Stimulated activated CD8-positive, alpha-beta memory T cell treated with anti-CD3 and anti-CD28 coated beads, Interleukin-7, amount 100 ng/mL, for 24 hours (primary cell): ENCODE measurements around the gene ENGASE.

Source experiments
- DNase-seq: peaks from one replicate; pipeline ENCODE4 v3.0.0-alpha.2; 2020; ENCODE audit warnings: low read depth

Gene ENGASE

DNA sequence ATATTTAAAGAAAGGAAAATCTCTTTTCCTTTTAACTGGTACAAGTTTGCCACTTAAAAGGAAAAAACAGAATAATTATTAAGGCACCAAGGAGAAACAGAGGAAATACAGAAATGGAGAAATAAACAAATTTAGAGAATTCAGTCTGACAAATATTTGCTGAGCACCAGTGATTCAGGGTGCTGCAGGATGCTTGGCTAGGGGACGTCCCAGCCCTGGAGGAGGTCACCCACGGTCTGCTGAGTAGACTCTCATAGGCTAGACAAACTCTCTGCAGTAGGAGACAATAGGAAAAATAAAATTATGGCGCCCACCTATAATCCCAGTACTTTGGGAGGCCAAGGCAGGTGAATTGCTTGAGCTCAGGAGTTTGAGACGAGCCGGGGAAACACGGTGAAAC lies 34.7 kb upstream of the ENGASE start:
- DNase-seq: no peak

DNA sequence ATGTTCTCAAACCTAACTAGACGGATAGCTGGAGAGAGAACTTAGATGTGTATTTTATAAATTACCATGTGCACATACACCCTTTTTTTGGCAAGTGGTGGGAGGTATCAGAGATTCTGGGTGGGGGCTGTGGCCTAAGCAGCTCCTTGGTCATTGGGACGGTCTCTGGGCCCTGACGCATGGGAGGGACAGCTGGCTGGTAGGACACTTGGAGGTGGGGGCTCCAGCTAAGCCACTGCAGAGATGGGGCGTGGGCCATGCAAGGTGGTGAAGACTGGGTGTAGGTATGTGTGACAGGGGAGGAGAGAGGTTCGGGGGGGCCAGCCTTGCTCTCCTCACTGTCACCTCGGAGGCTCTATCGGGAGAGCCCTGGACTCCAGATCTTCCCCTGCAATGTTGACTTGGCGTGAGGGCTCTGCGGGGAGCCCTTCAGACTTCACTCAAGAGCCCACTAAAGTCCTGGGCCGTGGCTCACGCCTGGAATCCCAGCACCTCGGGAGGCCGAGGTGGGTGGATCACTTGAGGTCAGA lies 33.5 kb upstream of the ENGASE start:
- DNase-seq: no peak

DNA sequence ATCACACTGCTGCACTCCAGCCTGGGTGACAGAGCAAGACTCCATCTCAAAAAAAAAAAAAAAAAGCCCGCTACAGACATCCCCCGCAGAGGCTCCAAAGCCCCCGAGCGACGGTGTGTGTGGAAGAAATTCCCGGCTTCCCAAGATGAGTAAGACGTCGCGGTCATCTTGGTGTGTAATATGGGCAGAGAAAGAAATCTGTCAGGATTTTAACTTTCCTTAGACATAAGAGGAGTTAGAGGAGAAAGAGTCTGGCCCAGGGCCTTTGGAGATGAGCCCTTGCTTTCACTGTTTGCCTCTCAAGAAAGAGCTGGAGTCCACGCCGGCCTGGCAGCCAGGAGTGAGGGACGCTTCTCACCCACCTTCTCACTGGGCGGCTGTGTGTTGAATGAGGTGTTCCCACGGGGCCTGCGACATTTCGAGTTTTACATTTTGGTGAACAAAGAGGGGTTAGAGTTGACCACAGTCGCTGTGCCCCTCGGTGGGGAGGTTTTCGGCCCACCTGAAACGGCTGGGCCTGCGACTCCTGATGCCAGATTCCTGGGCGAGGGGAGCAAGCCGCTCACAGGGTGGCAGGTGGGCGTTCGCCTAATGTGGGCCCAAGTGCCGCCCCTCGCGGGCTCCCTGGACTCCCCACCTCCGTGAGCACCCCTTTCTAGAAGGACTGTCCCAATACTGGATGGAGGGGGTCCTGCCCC lies 32.8 kb upstream of the ENGASE start:
- DNase-seq: no peak

DNA sequence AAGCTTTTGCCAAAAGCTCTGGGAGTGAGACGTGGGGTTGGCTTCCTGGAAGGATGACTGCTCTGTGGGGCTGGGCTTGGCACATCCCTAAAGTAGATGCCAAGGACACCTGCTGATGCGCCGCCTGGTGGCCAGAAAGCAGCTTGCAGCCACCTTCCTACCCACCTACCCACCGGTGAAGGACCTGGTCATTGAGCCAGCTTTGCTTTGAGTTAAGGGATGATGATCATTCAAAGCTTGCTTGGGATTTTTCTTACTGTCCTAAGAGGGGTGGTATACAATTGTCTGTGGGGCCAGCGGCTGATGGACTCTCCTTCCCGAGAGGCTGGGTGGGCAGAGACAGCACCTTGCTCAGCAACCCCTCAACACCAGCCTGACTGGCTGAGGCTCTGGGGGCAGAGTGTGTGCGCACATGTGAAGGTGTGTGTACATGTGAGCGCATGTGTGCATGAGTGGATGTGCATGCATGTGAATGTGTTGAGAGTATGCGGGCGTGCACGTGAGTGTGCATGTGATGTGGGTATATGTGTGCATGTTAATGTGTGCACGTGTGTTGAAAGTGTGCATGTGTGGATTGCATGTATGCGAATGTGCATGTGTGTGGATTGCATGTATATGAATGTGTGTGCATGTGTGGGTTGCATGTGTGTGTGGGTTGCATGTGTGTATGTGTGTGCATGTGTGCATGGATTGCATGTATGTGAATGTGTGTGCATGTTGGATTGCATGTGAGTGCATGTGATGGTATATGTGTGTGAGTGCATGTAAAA lies 32.0 kb upstream of the ENGASE start:
- peak; percentile 56 for DNase-seq

DNA sequence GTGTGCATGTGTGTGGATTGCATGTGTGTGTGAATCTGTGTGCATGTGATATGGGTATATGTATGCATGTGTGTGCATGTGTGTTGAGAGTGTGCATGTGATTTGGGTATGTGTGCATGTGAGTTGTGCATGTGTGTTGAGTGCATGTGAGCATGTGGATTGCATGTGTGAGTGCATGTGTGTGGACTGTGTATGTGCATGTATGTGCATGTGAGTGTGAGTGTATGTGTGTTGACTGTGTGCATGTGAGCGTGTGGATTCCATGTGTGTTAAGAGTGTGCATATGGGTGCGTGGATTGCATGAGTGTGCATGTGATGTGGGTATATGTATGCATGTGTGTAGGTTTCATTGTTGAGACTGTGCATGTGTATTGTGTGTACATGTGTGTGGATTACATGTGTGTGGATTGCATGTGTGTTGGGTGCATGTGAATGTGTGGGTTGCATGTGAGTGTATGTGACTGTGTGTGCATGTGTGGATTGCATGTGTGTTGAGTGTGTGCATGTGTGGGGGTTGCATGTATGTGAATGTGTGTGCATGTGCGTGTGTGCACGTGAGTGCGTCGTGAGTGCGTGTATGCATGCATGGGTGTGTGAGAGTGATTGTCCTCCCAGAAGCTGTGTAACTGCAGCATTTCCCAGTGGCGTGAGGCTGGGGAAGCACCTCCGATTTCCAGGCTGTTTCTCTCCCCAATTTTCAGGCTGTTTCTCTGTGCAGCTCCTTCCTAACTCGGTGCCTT lies 31.3 kb upstream of the ENGASE start:
- no peak for DNase-seq

DNA sequence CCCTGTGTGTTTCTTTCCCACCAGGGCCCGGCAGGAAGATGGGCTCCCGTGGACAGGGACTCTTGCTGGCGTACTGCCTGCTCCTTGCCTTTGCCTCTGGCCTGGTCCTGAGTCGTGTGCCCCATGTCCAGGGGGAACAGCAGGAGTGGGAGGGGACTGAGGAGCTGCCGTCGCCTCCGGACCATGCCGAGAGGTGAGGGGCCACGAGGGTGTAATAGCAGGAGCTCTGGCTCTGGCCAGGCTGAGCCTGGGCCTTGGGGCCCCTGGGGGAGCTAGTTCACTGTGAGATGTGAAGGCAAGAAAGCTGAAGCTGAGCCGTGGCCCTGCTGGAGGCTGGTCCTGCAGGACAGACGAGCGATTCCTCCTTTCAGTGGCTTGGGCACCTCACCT lies 30.7 kb upstream of the ENGASE start:
- DNase-seq: no peak

DNA sequence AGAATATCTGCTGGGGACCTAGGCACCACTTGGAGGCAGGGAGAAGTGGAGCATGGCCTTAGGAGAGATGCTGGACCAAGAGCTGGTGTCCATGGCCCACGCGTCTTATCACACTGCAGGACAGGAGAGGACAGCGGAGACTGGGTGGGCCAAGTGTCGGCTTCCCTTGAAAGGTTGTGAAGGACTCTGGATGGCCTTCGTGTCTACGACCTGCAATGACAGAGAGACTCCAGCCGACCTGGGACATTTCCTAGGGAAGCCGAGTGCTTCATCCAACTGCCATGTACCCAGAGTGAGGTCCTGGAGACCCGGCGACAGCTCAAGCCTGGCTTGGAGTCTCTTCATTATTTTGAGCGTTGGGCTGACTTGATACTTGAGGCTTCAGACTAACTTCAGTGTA lies 30.2 kb upstream of the ENGASE start:
- no peak for DNase-seq

DNA sequence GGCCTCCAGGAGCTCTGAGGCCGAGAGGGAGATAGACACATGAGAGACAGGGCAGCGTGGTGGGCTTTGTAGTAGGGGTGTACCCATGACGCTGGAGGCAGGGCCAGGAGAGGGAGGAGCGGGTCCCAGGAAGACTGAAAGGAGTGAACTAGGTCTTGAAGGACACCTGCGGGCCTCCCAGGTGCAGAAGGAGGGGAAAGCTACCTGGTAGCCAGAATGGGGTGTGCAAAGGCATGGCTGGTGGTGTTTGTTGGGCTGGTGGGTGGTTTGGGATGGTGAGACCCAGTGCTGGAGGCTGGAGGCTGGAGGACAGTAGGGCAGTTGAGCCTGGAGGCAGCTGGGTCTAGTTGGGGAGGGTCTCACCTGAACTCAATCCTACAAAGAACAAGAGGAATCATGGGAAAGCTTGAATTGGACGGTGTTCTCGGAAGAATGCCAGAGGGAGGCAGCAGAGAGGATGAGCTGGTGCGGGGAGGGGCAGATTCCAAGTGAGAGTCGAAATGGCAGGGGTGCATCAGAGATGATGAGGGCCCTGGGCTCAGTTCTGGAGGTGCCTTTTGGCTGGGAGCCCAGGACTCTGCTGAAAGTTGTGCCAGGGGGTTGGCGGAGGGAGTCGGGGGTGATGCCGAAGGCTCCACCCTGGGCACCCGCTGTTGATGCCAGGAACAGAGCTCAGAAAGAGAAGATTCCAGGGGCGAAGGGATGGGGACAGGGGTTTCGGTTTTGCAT lies 29.5 kb upstream of the ENGASE start:
- DNase-seq: no peak

DNA sequence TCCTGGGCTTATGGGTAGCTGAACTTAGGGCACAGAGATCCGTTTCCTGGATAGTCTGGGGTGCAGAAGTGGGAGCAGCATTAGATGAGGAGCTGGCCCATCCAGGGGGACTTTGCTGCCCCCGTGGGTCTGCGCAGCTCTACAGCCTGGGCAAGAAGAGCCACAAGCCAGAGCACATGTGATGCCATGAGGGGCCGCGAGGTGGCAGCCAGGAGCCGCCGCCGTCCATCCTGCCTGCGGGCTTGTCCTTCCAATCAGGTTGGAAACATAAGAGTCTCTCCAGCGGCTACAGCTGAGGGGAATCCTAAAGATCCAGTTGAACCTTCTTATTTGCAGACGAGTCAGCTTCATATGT lies 28.8 kb upstream of the ENGASE start:
- DNase-seq: peak; percentile 34

DNA sequence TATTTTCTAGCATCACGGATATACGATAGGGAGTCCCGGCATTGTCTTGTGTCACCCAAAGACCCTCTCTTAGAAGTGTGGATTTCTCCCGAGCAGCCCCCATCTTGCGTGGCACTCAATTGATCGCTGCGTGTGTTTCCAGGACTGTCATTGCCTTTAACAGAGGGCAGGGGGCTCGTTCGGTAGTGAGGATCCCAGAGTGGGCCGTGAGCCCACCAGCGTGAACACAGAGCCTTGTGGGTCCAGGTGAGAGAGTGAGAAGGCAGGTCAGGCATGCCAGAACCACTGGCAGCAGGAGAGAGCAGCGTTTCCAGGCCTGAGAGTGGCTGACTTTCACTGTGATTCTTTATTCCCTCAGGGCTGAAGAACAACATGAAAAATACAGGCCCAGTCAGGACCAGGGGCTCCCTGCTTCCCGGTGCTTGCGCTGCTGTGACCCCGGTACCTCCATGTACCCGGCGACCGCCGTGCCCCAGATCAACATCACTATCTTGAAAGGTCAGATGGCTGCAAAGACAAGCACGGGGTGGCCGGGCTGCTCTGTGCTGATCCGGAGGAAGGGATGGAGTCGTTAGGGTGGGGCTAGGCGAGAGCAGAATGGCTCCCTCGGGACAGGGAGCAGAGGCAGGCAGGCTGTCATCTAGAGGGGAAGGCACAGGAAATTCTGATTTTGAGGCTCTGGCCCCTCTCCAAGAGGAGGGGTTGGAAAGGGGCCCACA lies 28.3 kb upstream of the ENGASE start:
- DNase-seq: no peak

DNA sequence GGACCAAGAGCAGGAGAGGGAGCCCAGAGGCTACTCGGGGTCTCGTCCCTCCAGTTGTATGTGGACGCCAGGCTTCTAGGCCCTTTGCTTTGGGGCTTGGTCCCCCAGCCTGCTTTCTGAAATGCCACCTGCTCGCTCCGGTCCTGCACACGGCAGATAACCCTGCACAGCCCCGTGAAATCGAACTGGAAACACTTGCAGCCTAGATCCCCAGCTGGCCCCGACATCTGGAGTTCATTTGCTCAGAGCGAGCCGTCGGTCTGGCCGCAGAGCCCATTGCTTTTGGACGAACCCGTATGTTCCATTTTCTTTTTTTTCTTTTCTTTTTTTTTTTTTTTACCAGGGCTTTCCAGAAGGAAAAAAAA lies 27.7 kb upstream of the ENGASE start:
- DNase-seq: no peak

DNA sequence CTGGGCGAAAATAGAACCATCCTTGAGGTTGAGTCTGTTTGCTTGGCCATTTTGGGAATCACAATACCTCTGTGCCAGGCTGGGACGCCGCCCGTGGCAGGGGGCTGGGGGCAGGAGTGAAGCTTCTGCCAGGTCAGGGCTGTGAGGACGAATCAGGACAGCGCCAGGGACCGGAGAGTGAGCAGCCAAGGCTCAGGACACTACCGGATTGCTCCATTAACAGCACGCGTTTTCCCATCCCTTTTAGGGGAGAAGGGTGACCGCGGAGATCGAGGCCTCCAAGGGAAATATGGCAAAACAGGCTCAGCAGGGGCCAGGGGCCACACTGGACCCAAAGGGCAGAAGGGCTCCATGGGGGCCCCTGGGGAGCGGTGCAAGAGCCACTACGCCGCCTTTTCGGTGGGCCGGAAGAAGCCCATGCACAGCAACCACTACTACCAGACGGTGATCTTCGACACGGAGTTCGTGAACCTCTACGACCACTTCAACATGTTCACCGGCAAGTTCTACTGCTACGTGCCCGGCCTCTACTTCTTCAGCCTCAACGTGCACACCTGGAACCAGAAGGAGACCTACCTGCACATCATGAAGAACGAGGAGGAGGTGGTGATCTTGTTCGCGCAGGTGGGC lies 27.2 kb upstream of the ENGASE start:
- DNase-seq: no peak

DNA sequence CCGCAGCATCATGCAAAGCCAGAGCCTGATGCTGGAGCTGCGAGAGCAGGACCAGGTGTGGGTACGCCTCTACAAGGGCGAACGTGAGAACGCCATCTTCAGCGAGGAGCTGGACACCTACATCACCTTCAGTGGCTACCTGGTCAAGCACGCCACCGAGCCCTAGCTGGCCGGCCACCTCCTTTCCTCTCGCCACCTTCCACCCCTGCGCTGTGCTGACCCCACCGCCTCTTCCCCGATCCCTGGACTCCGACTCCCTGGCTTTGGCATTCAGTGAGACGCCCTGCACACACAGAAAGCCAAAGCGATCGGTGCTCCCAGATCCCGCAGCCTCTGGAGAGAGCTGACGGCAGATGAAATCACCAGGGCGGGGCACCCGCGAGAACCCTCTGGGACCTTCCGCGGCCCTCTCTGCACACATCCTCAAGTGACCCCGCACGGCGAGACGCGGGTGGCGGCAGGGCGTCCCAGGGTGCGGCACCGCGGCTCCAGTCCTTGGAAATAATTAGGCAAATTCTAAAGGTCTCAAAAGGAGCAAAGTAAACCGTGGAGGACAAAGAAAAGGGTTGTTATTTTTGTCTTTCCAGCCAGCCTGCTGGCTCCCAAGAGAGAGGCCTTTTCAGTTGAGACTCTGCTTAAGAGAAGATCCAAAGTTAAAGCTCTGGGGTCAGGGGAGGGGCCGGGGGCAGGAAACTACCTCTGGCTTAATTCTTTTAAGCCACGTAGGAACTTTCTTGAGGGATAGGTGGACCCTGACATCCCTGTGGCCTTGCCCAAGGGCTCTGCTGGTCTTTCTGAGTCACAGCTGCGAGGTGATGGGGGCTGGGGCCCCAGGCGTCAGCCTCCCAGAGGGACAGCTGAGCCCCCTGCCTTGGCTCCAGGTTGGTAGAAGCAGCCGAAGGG lies 26.4 kb upstream of the ENGASE start:
- DNase-seq: no peak

DNA sequence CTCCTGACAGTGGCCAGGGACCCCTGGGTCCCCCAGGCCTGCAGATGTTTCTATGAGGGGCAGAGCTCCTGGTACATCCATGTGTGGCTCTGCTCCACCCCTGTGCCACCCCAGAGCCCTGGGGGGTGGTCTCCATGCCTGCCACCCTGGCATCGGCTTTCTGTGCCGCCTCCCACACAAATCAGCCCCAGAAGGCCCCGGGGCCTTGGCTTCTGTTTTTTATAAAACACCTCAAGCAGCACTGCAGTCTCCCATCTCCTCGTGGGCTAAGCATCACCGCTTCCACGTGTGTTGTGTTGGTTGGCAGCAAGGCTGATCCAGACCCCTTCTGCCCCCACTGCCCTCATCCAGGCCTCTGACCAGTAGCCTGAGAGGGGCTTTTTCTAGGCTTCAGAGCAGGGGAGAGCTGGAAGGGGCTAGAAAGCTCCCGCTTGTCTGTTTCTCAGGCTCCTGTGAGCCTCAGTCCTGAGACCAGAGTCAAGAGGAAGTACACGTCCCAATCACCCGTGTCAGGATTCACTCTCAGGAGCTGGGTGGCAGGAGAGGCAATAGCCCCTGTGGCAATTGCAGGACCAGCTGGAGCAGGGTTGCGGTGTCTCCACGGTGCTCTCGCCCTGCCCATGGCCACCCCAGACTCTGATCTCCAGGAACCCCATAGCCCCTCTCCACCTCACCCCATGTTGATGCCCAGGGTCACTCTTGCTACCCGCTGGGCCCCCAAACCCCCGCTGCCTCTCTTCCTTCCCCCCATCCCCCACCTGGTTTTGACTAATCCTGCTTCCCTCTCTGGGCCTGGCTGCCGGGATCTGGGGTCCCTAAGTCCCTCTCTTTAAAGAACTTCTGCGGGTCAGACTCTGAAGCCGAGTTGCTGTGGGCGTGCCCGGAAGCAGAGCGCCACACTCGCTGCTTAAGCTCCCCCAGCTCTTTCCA lies 25.5 kb upstream of the ENGASE start:
- DNase-seq: no peak

DNA sequence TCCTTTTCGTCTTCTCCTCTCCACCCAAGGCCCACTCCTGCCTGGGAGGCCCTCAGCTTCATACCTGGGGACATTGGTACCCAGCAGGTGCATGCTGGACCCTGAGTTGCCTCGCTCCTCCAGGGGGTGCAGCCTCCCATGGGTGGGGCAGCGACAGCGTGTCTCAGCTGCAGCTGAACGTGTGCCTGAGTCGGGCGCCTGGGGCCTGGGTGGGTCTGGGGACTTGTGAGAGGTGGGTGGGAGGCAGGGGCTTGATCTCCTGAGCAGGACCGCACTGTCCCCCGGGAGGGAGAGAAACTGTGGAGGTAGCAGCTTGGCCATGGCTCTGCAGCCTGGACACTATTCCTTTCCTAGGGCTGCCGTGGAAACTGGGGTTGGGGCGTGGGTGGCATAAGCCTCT lies 24.8 kb upstream of the ENGASE start:
- no peak for DNase-seq

DNA sequence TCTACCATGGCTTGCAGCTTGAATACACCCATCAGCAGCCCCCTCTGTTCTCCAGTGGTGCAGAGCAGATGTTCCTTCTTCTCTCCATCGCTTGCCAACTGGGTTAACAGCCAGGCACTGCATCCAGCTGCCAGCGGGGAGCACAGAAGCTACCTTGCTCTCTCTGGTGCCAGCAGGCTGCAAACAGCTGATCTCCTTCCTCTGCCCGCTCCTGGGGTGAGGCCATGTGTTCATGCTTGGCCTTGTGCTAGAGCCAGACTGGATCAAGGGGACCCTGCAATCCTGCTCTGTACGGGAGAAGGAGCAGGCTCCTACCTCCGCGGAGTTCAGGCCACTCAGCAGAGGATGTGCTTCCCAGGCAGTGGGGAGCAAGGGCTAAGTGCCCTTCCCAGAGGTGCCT lies 24.1 kb upstream of the ENGASE start:
- no peak for DNase-seq

DNA sequence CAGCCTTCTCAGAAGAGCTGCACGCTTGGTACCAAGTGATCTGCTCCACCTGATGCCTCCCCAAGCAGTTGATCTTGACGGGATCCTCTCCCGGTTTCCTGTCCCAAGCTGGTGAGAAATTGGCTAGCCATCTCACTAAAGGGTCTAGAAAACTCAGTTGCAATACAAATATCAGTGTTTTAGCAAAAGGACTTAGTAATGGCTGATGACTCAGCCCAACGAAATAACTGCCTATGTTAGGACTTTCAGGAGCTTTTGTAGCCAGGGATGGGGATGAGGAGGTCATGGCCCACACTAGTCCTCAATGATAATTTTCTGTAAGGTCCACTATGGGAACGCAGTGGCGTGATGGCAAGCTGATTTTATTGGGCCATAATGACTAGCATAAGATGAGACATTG lies 23.3 kb upstream of the ENGASE start:
- DNase-seq: no peak

DNA sequence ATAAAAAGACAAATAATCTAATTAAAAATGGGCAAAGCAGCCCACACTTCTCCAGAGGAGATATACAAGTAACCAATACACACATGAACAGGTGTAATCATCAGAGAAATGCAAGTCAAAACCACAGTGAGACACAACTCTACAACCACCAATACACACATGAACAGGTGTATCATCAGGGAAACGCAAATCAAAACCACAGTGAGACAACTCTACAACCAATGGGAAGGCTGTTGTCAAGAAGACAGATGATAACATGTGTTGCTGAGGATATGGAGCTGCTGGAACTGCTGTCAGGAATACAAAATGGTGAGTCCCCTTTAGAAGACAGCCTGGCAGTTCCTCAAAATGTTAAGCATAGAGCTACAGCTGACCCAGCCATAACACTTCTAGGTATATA lies 22.5 kb upstream of the ENGASE start:
- DNase-seq: no peak
